Coronary artery (tissue), 2 donors: ENCODE results near the gene ARL14EP.

ENCODE experiments used
- DNase-seq: peaks from one replicate; pipeline ENCODE4 v3.0.0-alpha.2; 2017; ENCODE audit warnings: low spot score
- H3K27ac ChIP-seq, 2 donors: fragments of 200-600 bp; sonication (generic); one replicate each; pipeline ENCODE4 v1.5.1; 2016 to 2019
- H3K4me3 ChIP-seq: fragments of 200-600 bp; sonication (generic); 2 replicates; pipeline ENCODE4 v1.5.1; 2016; ENCODE audit warnings: mild to moderate bottlenecking, moderate library complexity
- CTCF ChIP-seq: fragments of 200-600 bp; sonication (generic); IDR thresholded peaks from one replicate; pipeline ENCODE4 v1.5.1; 2019; ENCODE audit warnings: antibody characterized with exemption

ARL14EP gene

DNA sequence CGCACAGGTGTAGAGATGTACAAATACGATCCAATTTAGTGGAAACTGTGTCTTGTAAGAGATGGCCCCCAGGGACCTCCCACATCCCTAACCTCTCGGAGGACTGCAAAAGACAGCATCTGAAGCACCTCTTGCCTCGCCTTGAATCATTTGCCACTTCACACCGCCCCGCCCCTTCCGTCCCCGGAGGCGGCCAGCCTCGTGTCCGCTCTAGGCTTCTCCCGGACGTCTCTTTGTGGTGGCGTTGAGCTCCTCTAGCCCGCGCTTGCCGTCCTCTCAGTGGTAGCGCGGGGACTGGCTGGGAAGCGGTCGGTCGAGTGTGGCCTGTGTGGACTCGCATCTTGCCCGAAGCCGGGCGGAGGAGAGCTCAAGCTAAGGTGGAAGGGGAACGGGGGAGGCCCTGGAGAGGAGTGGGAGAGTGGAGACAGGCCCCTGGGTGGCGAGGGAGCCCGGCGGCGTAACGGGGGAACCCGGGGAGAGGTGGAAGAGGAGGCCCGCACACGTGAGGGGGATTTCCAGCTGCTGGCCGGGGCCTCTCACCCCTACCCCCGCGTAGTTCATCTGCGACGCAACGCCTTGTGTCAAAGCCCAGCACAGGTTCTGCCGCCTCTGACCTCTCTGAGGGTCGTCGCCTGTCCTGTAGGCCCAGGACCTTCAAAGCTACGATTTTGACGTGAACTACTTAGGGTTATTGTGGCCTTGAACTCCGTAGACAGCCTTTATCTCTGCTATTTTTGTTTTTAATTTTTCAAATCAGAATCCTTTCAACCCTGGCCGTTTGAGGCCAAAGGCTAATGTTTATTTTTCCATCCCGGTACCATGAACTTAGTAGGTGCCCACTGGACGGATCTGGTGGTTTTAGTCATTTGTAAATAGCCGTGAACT is at the start of gene ARL14EP:
TSS of gene ARL14EP (plus strand) at position 279 of the 885 bp plus-strand sequence. CDS start 7,845 bp downstream, outside the sequence.
- DNase-seq = peak; percentile 94
- no peak for TF ChIP-seq CTCF
- H3K4me3 ChIP-seq = peak within 1 kb of the TSS; percentile 88
- peak within 1 kb of the TSS; percentile 79 to 87 for H3K27ac ChIP-seq

GRCh38 chr11:30277176-30277575 is 45.7 kb upstream of the ARL14EP start:
- no peak overlapping the region for H3K4me3 ChIP-seq
- TF ChIP-seq CTCF = no peak
- H3K27ac ChIP-seq = no peak overlapping the region
- DNase-seq = no peak

- no peak for TF ChIP-seq CTCF
- no peak overlapping the region for H3K4me3 ChIP-seq
- DNase-seq = no peak
- no peak overlapping the region for H3K27ac ChIP-seq
These were observed 43.1 kb upstream of the ARL14EP start for GRCh38 chr11:30279796-30280195.

- TF ChIP-seq CTCF = no peak
- Histone ChIP-seq H3K27ac (no peak overlapping the region), H3K4me3 (no peak overlapping the region)
- no peak for DNase-seq
These were observed 41.2 kb upstream of the ARL14EP start for GRCh38 chr11:30281476-30282288.

GRCh38 chr11:30282289-30282631 is 40.6 kb upstream of the ARL14EP start:
- Histone ChIP-seq H3K27ac (no peak overlapping the region), H3K4me3 (no peak overlapping the region)
- TF ChIP-seq CTCF = no peak
- no peak for DNase-seq

DNA sequence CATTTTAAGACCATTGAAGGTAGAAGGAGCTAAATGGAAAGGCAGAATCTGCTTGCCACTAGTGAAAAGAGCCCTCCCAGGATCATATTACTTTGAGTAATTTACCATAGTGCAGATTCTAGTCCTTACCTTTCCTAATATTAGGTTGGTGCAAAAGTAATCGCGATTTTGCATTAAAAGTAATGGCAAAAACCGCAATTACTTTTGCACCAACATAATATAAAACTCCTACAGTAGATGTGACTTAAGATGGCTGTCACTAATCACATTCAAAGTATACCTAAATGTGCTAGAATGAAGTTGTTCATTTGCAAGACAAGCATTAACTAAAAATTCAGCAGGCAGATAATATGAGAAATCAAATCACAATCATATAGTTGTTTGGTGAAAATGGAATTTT is 38.1 kb upstream of the ARL14EP start:
- Histone ChIP-seq H3K27ac (no peak overlapping the region), H3K4me3 (no peak overlapping the region)
- no peak for TF ChIP-seq CTCF
- DNase-seq = no peak
